Measurements from ENCODE around the gene RPTOR.

Gene RPTOR

GRCh38 chr17:80824549-80825470, 280.2 kb downstream of the RPTOR start:
- no peak for DNase-seq (ENCODE audit: low read depth, low spot score)
- no peaks in the 10 kb centered on the region for H3K9me3 ChIP-seq (ENCODE audit: control insufficient read depth, insufficient read depth, low read length)
- H3K4me3 ChIP-seq (ENCODE audit: low read length), result no peak overlapping the region
- H3K36me3 ChIP-seq (ENCODE audit: control insufficient read depth, insufficient read depth, low read length), result 0 out of 2 replicates have a peak, but pooled peaks cover 3% of the 10 kb centered on the region
- H3K27me3 ChIP-seq (ENCODE audit: control insufficient read depth, insufficient read depth, low read length), result no peaks in the 10 kb centered on the region
- H3K27ac ChIP-seq (ENCODE audit: low read length), result no peak overlapping the region
- no CpG with 5 or more reads among the region's 36 CpGs for WGBS (ENCODE audit: insufficient coverage, insufficient read length)
- H3K4me1 ChIP-seq (ENCODE audit: control insufficient read depth, insufficient read depth, low read length), result peaks cover 16% of the 10 kb centered on the region

- Histone ChIP-seq H3K9me3 (ENCODE audit: control insufficient read depth, insufficient read depth, low read length) (no peaks in the 10 kb centered on the region), H3K4me1 (ENCODE audit: control insufficient read depth, insufficient read depth, low read length) (peaks cover 14% of the 10 kb centered on the region), H3K36me3 (ENCODE audit: control insufficient read depth, insufficient read depth, low read length) (0 out of 2 replicates have a peak, but pooled peaks cover 3% of the 10 kb centered on the region), H3K27ac (ENCODE audit: low read length) (no peak overlapping the region), H3K27me3 (ENCODE audit: control insufficient read depth, insufficient read depth, low read length) (no peaks in the 10 kb centered on the region), H3K4me3 (ENCODE audit: low read length) (no peak overlapping the region)
- no CpG with 5 or more reads among the region's 28 CpGs for WGBS (ENCODE audit: insufficient coverage, insufficient read length)
- no peak for DNase-seq (ENCODE audit: low read depth, low spot score)
These were observed 281.1 kb downstream of the RPTOR start for GRCh38 chr17:80825471-80826345.

- WGBS (ENCODE audit: insufficient coverage, insufficient read length), result no CpG with 5 or more reads among the region's 23 CpGs
- Histone ChIP-seq H3K27ac (ENCODE audit: low read length) (no peak overlapping the region), H3K4me3 (ENCODE audit: low read length) (no peak overlapping the region), H3K27me3 (ENCODE audit: control insufficient read depth, insufficient read depth, low read length) (no peaks in the 10 kb centered on the region), H3K4me1 (ENCODE audit: control insufficient read depth, insufficient read depth, low read length) (peaks cover 14% of the 10 kb centered on the region), H3K36me3 (ENCODE audit: control insufficient read depth, insufficient read depth, low read length) (0 out of 2 replicates have a peak, but pooled peaks cover 3% of the 10 kb centered on the region), H3K9me3 (ENCODE audit: control insufficient read depth, insufficient read depth, low read length) (no peaks in the 10 kb centered on the region)
- DNase-seq (ENCODE audit: low read depth, low spot score), result no peak
These were observed 281.8 kb downstream of the RPTOR start for GRCh38 chr17:80826346-80826954.

GRCh38 chr17:80826955-80827645, 282.5 kb downstream of the RPTOR start:
- no CpG with 5 or more reads among the region's 20 CpGs for WGBS (ENCODE audit: insufficient coverage, insufficient read length)
- Histone ChIP-seq H3K4me1 (ENCODE audit: control insufficient read depth, insufficient read depth, low read length) (peaks cover 14% of the 10 kb centered on the region), H3K36me3 (ENCODE audit: control insufficient read depth, insufficient read depth, low read length) (0 out of 2 replicates have a peak, but pooled peaks cover 3% of the 10 kb centered on the region), H3K4me3 (ENCODE audit: low read length) (no peak overlapping the region), H3K9me3 (ENCODE audit: control insufficient read depth, insufficient read depth, low read length) (no peaks in the 10 kb centered on the region), H3K27ac (ENCODE audit: low read length) (no peak overlapping the region), H3K27me3 (ENCODE audit: control insufficient read depth, insufficient read depth, low read length) (no peaks in the 10 kb centered on the region)
- no peak for DNase-seq (ENCODE audit: low read depth, low spot score)

GRCh38 chr17:80827646-80828643, 283.3 kb downstream of the RPTOR start:
- 0 out of 2 replicates have a peak, but pooled peaks cover 3% of the 10 kb centered on the region for H3K36me3 ChIP-seq (ENCODE audit: control insufficient read depth, insufficient read depth, low read length)
- peaks cover 16% of the 10 kb centered on the region for H3K4me1 ChIP-seq (ENCODE audit: control insufficient read depth, insufficient read depth, low read length)
- H3K27ac ChIP-seq (ENCODE audit: low read length), result no peak overlapping the region
- no peaks in the 10 kb centered on the region for H3K27me3 ChIP-seq (ENCODE audit: control insufficient read depth, insufficient read depth, low read length)
- no peak overlapping the region for H3K4me3 ChIP-seq (ENCODE audit: low read length)
- WGBS (ENCODE audit: insufficient coverage, insufficient read length), result no CpG with 5 or more reads among the region's 34 CpGs
- peak; percentile 45 for DNase-seq (ENCODE audit: low read depth, low spot score)
- no peaks in the 10 kb centered on the region for H3K9me3 ChIP-seq (ENCODE audit: control insufficient read depth, insufficient read depth, low read length)

GRCh38 chr17:80829166-80829813, 284.7 kb downstream of the RPTOR start:
- no peak overlapping the region for H3K4me3 ChIP-seq (ENCODE audit: low read length)
- WGBS (ENCODE audit: insufficient coverage, insufficient read length), result no CpG with 5 or more reads among the region's 26 CpGs
- H3K27ac ChIP-seq (ENCODE audit: low read length), result no peak overlapping the region
- H3K9me3 ChIP-seq (ENCODE audit: control insufficient read depth, insufficient read depth, low read length), result no peaks in the 10 kb centered on the region
- H3K27me3 ChIP-seq (ENCODE audit: control insufficient read depth, insufficient read depth, low read length), result no peaks in the 10 kb centered on the region
- no peak for DNase-seq (ENCODE audit: low read depth, low spot score)
- 0 out of 2 replicates have a peak, but pooled peaks cover 3% of the 10 kb centered on the region for H3K36me3 ChIP-seq (ENCODE audit: control insufficient read depth, insufficient read depth, low read length)
- peaks cover 18% of the 10 kb centered on the region for H3K4me1 ChIP-seq (ENCODE audit: control insufficient read depth, insufficient read depth, low read length)

GRCh38 chr17:80830020-80830780, 285.6 kb downstream of the RPTOR start:
- no peak overlapping the region for H3K27ac ChIP-seq (ENCODE audit: low read length)
- H3K4me1 ChIP-seq (ENCODE audit: control insufficient read depth, insufficient read depth, low read length), result peaks cover 18% of the 10 kb centered on the region
- H3K4me3 ChIP-seq (ENCODE audit: low read length), result no peak overlapping the region
- no CpG with 5 or more reads among the region's 27 CpGs for WGBS (ENCODE audit: insufficient coverage, insufficient read length)
- H3K9me3 ChIP-seq (ENCODE audit: control insufficient read depth, insufficient read depth, low read length), result no peaks in the 10 kb centered on the region
- 0 out of 2 replicates have a peak, but pooled peaks cover 3% of the 10 kb centered on the region for H3K36me3 ChIP-seq (ENCODE audit: control insufficient read depth, insufficient read depth, low read length)
- H3K27me3 ChIP-seq (ENCODE audit: control insufficient read depth, insufficient read depth, low read length), result no peaks in the 10 kb centered on the region
- no peak for DNase-seq (ENCODE audit: low read depth, low spot score)

- Histone ChIP-seq H3K4me1 (ENCODE audit: control insufficient read depth, insufficient read depth, low read length) (peaks cover 18% of the 10 kb centered on the region), H3K9me3 (ENCODE audit: control insufficient read depth, insufficient read depth, low read length) (no peaks in the 10 kb centered on the region), H3K27ac (ENCODE audit: low read length) (no peak overlapping the region), H3K4me3 (ENCODE audit: low read length) (no peak overlapping the region), H3K27me3 (ENCODE audit: control insufficient read depth, insufficient read depth, low read length) (no peaks in the 10 kb centered on the region), H3K36me3 (ENCODE audit: control insufficient read depth, insufficient read depth, low read length) (no peaks in the 10 kb centered on the region)
- no peak for DNase-seq (ENCODE audit: low read depth, low spot score)
- no CpG with 5 or more reads among the region's 6 CpGs for WGBS (ENCODE audit: insufficient coverage, insufficient read length)
These were observed 286.9 kb downstream of the RPTOR start for GRCh38 chr17:80831491-80831890.
